MM.1S (cell line): ENCODE results near the gene SRPK3.

Source experiments
- DNase-seq: peaks from one replicate; pipeline ENCODE4 v3.0.0-alpha.2; 2015
- H2AFZ ChIP-seq: fragments of 300-600 bp; sonication (generic); 2 replicates; pipeline ENCODE4 v1.6.0; 2016; ENCODE audit warnings: antibody characterized with exemption, low read length
- H3F3A ChIP-seq: fragments of 300-600 bp; sonication (generic); 2 replicates; pipeline ENCODE4 v1.6.1; 2016; ENCODE audit warnings: mild to moderate bottlenecking, antibody characterized with exemption, low read length, moderate library complexity, mixed read lengths; ENCODE audit not compliant: insufficient read depth
- H3K27ac ChIP-seq: fragments of 300-600 bp; sonication (generic); 2 replicates; pipeline ENCODE4 v1.5.1; 2016; ENCODE audit warnings: mild to moderate bottlenecking, low read length
- H3K27me3 ChIP-seq: fragments of 300-600 bp; sonication (generic); replicated peaks from 2 replicates; pipeline ENCODE4 v1.6.0; 2016; ENCODE audit warnings: low read length; ENCODE audit not compliant: insufficient read depth
- H3K36me3 ChIP-seq: fragments of 300-600 bp; sonication (generic); replicated peaks from 2 replicates; pipeline ENCODE4 v1.6.1; 2016; ENCODE audit warnings: mild to moderate bottlenecking, low read length, mixed read lengths; ENCODE audit not compliant: insufficient read depth
- H3K4me1 ChIP-seq: fragments of 300-600 bp; sonication (generic); 2 replicates; pipeline ENCODE4 v1.6.1; 2016; ENCODE audit warnings: low read length, mixed read lengths
- H3K4me2 ChIP-seq: fragments of 300-600 bp; sonication (generic); 2 replicates; pipeline ENCODE4 v1.6.0; 2016; ENCODE audit warnings: low read depth, low read length
- H3K4me3 ChIP-seq: fragments of 300-600 bp; sonication (generic); 2 replicates; pipeline ENCODE4 v1.5.1; 2016; ENCODE audit warnings: low read length, mixed read lengths
- H3K79me2 ChIP-seq: fragments of 300-600 bp; sonication (generic); 2 replicates; pipeline ENCODE4 v1.6.1; 2016; ENCODE audit warnings: mixed run types, low read length, mixed read lengths
- H3K9ac ChIP-seq: fragments of 300-600 bp; sonication (generic); 2 replicates; pipeline ENCODE4 v1.6.1; 2016; ENCODE audit warnings: low read length, mixed read lengths
- H3K9me2 ChIP-seq: fragments of 300-600 bp; sonication (generic); replicated peaks from 2 replicates; pipeline ENCODE4 v1.6.1; 2016; ENCODE audit warnings: mild to moderate bottlenecking, low read length, mixed read lengths; ENCODE audit not compliant: insufficient read depth
- H3K9me3 ChIP-seq: fragments of 300-600 bp; sonication (generic); replicated peaks from 2 replicates; pipeline ENCODE4 v1.6.1; 2016; ENCODE audit warnings: mild to moderate bottlenecking, low read length, mixed read lengths; ENCODE audit not compliant: insufficient read depth
- H4K20me1 ChIP-seq: fragments of 300-600 bp; sonication (generic); 2 replicates; pipeline ENCODE4 v1.6.1; 2016; ENCODE audit warnings: mild to moderate bottlenecking, low read length, moderate library complexity, mixed read lengths; ENCODE audit not compliant: insufficient read depth
- CTCF ChIP-seq: fragments of 300-600 bp; sonication (generic); IDR thresholded peaks from 2 replicates; pipeline ENCODE4 v1.5.1; 2016; ENCODE audit warnings: antibody characterized with exemption, low read length, mixed read lengths
- EZH2 ChIP-seq: fragments of 300-600 bp; sonication (generic); optimal IDR thresholded peaks from 2 replicates; pipeline ENCODE3; 2017; ENCODE audit warnings: low read depth, mild to moderate bottlenecking, antibody characterized with exemption, low read length, mixed read lengths
- EZH2phosphoT487 ChIP-seq: fragments of 300-600 bp; sonication (generic); IDR thresholded peaks from 2 replicates; pipeline ENCODE4 v1.6.1; 2018; ENCODE audit warnings: antibody characterized with exemption, low read length

The SRPK3 gene

GRCh38 chrX:153735274-153735673, 45.6 kb upstream of the SRPK3 start:
- Histone ChIP-seq H3K36me3 (no peaks in the 10 kb centered on the region), H3K4me1 (peaks cover 12% of the 10 kb centered on the region; the same call in 1 of the 2 replicates), H3K27ac (no peak overlapping the region), H3K9me3 (no peaks in the 10 kb centered on the region), H3F3A (peaks cover 9% of the 10 kb centered on the region), H3K4me2 (no peak overlapping the region), H3K9me2 (no peaks in the 10 kb centered on the region), H2AFZ (no peak overlapping the region), H4K20me1 (no peaks in the 10 kb centered on the region), H3K9ac (no peak overlapping the region), H3K4me3 (no peak overlapping the region), H3K27me3 (no peaks in the 10 kb centered on the region), H3K79me2 (no peaks in the 10 kb centered on the region)
- TF ChIP-seq CTCF: peak; percentile 18; the same call in 1 of the 2 replicates
- no peak for TF ChIP-seq EZH2
- DNase-seq: peak; percentile 11

- TF ChIP-seq EZH2 (no peak), EZH2phosphoT487 (no peak), CTCF (no peak)
- no peak for DNase-seq
- Histone ChIP-seq H3K9ac (no peak overlapping the region), H2AFZ (no peak overlapping the region), H3K9me3 (no peaks in the 10 kb centered on the region), H4K20me1 (no peaks in the 10 kb centered on the region), H3K4me1 (peaks cover 5% of the 10 kb centered on the region; the same call in 1 of the 2 replicates), H3K9me2 (no peaks in the 10 kb centered on the region), H3F3A (peaks cover 3% of the 10 kb centered on the region), H3K79me2 (no peaks in the 10 kb centered on the region), H3K4me2 (no peak overlapping the region), H3K4me3 (no peak overlapping the region), H3K27me3 (no peaks in the 10 kb centered on the region), H3K36me3 (no peaks in the 10 kb centered on the region), H3K27ac (no peak overlapping the region)
These were observed 44.6 kb upstream of the SRPK3 start for GRCh38 chrX:153736071-153736820.

- Histone ChIP-seq H3K4me1 (peaks cover 2% of the 10 kb centered on the region; the same call in 1 of the 2 replicates), H2AFZ (no peak overlapping the region), H3F3A (no peaks in the 10 kb centered on the region), H4K20me1 (no peaks in the 10 kb centered on the region), H3K36me3 (no peaks in the 10 kb centered on the region), H3K9ac (no peak overlapping the region), H3K4me3 (no peak overlapping the region), H3K27me3 (no peaks in the 10 kb centered on the region), H3K9me2 (no peaks in the 10 kb centered on the region), H3K27ac (no peak overlapping the region), H3K9me3 (no peaks in the 10 kb centered on the region), H3K79me2 (no peaks in the 10 kb centered on the region), H3K4me2 (no peak overlapping the region)
- no peak for DNase-seq
- TF ChIP-seq EZH2 (no peak), EZH2phosphoT487 (no peak), CTCF (no peak)
These were observed 43.9 kb upstream of the SRPK3 start for GRCh38 chrX:153736871-153737441.
